H1 (cell line): Measurements from ENCODE around the gene MLEC. TPM values are rescaled to one million over a fixed set of nuclear protein-coding genes. Genes with fewer than 3 reads are reported as not detected.

Experiments
- RNF2 ChIP-seq: fragments of 200-900, 300-1000 bp; sonication (generic); IDR thresholded peaks from 2 replicates; pipeline ENCODE4 v1.7.1; 2016; ENCODE audit warnings: borderline replicate concordance, low read depth, mild to moderate bottlenecking, antibody characterized with exemption, low read length; ENCODE audit not compliant: poor library complexity, severe bottlenecking; ENCODE audit errors: missing control alignments
- TAF7 ChIP-seq: optimal IDR thresholded peaks from 2 replicates; pipeline ENCODE3; 2011; ENCODE audit warnings: low read depth, mild to moderate bottlenecking, inconsistent platforms, low read length, moderate library complexity, borderline replicate concordance
- TBP ChIP-seq: IDR thresholded peaks from 2 replicates; pipeline ENCODE4 v1.6.1; 2011; ENCODE audit warnings: low read depth, low read length, improper control_type of control experiment
- ZNF274 ChIP-seq: IDR thresholded peaks from 2 replicates; pipeline ENCODE4 v1.7.0; 2012; ENCODE audit warnings: low read length, borderline replicate concordance; ENCODE audit errors: extremely low read depth
- polyA plus RNA-seq, 7 experiments: library from polyadenylated mRNA; depleted of rRNA in 3 of 7; stranded (reverse) in 5 of 7; unstranded in 2 of 7; fragments of >200 nt in 5 of 7; fragments of 200-250 nt in 2 of 7; gene quantifications; 1 replicate in 5 of 7; 2 replicates in 1 of 7; 4 replicates in 1 of 7; pipeline versions ENCODE4 v1.2.1 to v1.2.3, GENCODE V29; 2011 to 2013; ENCODE audit warnings: missing spikeins in 2 of 7, mixed read lengths in 2 of 7
- total RNA-seq: library from RNA; stranded (reverse); fragmentation: NEBNext Ultra II Directional; extraction: Animal tissue kit (Norgen Biotek cat#: 25700); gene quantifications from 2 replicates; pipeline ENCODE4 v1.2.1, GENCODE V29; 2021

The MLEC gene
- total and polyA plus RNA-seq, 2 of the 8 experiments (the other 6 are each of a cell fraction or from before 2014, with no cell fraction given) = 37.1 to 260 TPM

DNA sequence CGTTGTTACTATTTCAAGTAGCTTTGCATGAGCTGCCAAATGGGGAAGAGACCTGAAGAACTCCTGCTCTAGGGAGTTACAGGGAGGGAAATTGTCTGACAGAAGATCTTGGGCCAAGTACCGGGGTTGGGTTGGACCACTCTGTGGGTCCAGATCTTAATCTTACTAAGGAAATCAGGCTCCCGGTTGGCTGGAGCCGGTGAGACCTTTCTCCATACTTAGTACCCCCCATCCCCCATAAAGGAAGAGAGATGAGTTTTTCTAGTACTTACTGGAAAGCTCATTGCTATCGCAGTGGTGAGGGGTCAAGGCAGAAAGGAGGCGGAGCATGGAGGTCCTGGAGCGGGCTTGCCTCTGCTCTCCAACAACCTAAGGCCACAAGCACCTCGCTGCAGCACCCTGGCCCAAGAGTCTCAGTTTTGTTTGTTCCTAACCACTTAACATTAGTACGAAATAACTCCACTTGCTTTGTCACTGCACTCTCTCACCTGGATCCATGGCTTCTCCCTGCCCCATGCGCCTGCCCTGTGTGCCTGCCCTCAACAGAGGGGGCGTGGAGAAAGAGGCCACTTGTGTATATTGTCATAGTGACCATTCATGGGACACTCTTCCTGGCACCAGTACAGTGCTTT is 16.5 kb downstream of the MLEC start (continued):
- TF ChIP-seq TBP (no peak), TAF7 (no peak), ZNF274 (no peak), RNF2 (no peak)
